GM12878 (cell line): ENCODE measurements around the gene PCDHB12. TPM values are rescaled to one million over a fixed set of nuclear protein-coding genes. Genes with fewer than 3 reads are reported as not detected.

Experiments
- ATAC-seq: fragments of 200-7000 bp; cut with Tn5 transposase; 3 replicates; pipeline ENCODE4 v1.9.1; 2020; ENCODE audit warnings: mild to moderate bottlenecking, moderate library complexity
- BruUV-seq: library from RNA; stranded (reverse); fragments of 400-500 nt; replicated peaks from 2 replicates; lab custom pipeline; 2021; lab: Mats Ljungman, UMichigan
- CTCF ChIA-PET: fragments of 300-600 bp; sonication (Branson Sonifier 250); formaldehyde crosslinking; extraction: SDS; loops from one replicate; lab custom pipeline; 2021; ENCODE audit warnings: inconsistent platforms; lab: Yijun Ruan, JAX
- POLR2A ChIA-PET: fragments of 350-600 bp; formaldehyde crosslinking; extraction: SDS; loops from one replicate; lab custom pipeline; 2021; ENCODE audit warnings: inconsistent platforms; lab: Charles Lee
- RAD21 ChIA-PET: fragments of 300-600 bp; sonication (Branson Sonifier 250); formaldehyde crosslinking; loops from one replicate; lab custom pipeline; 2023; ENCODE audit warnings: antibody characterized with exemption; ENCODE audit not compliant: unreplicated experiment; lab: Charles Lee
- SMC1A ChIA-PET: fragments of 300-600 bp; sonication (Branson Sonifier 250); formaldehyde crosslinking; loops from one replicate; lab custom pipeline; 2023; ENCODE audit not compliant: unreplicated experiment, uncharacterized antibody; lab: Charles Lee
- DNase-seq: peaks from one replicate; pipeline ENCODE4 v3.0.0-alpha.2; 2011; ENCODE audit warnings: low read depth, low spot score
- FAIRE-seq: peaks from 3 replicates; lab custom pipeline; 2011; peaks lifted over from hg19 to GRCh38; lab: Jason Lieb, UNC
- H2AFZ ChIP-seq: 2 replicates; pipeline ENCODE4 v1.6.0; 2011; ENCODE audit warnings: low read depth, low read length, control low read depth; ENCODE audit not compliant: control insufficient read depth
- H3K27ac ChIP-seq: 2 replicates; pipeline ENCODE4 v1.5.1; 2011; ENCODE audit warnings: control low read depth; ENCODE audit not compliant: control insufficient read depth, insufficient read depth
- H3K27me3 ChIP-seq, 2 experiments: replicated peaks in 1 of 2; 2 replicates each; pipeline versions ENCODE4 v1.6.0 to v1.6.1; 2011; ENCODE audit warnings: low read length in 1 of 2; ENCODE audit not compliant: control insufficient read depth in 2 of 2, insufficient read depth in 2 of 2
- H3K36me3 ChIP-seq, 2 experiments: 2 replicates each; pipeline ENCODE4 v1.5.1; 2011; ENCODE audit warnings: low read length in 1 of 2; ENCODE audit not compliant: control insufficient read depth in 2 of 2, insufficient read depth in 2 of 2
- H3K4me1 ChIP-seq: 2 replicates; pipeline ENCODE4 v1.6.1; 2011; ENCODE audit warnings: mild to moderate bottlenecking, low read length, moderate library complexity, mixed read lengths; ENCODE audit not compliant: control insufficient read depth, insufficient read depth
- H3K4me2 ChIP-seq: 2 replicates; pipeline ENCODE4 v1.6.0; 2011; ENCODE audit warnings: control low read depth; ENCODE audit not compliant: control insufficient read depth, insufficient read depth
- H3K4me3 ChIP-seq: fragments of 200-600 bp; sonication (generic); 2 replicates; pipeline ENCODE4 v1.5.1; 2016
- H3K79me2 ChIP-seq: 2 replicates; pipeline ENCODE4 v1.6.0; 2011; ENCODE audit warnings: low read length; ENCODE audit not compliant: control insufficient read depth, insufficient read depth
- H3K9ac ChIP-seq: 2 replicates; pipeline ENCODE4 v1.8.0; 2011; ENCODE audit warnings: low read length, control low read depth, mixed read lengths; ENCODE audit not compliant: control insufficient read depth, insufficient read depth
- H3K9me3 ChIP-seq: replicated peaks from 3 replicates; pipeline ENCODE4 v1.5.1; 2011; ENCODE audit warnings: mild to moderate bottlenecking, low read length; ENCODE audit not compliant: control insufficient read depth, insufficient read depth
- H4K20me1 ChIP-seq: 2 replicates; pipeline ENCODE4 v1.6.0; 2011; ENCODE audit not compliant: control insufficient read depth, insufficient read depth
- CHD4 ChIP-seq: fragments of 200-600 bp; sonication (generic); IDR thresholded peaks from 2 replicates; pipeline ENCODE4 v1.6.1; 2016; ENCODE audit warnings: mild to moderate bottlenecking
- CREM ChIP-seq: IDR thresholded peaks from 2 replicates; pipeline ENCODE4 v1.6.1; 2014; ENCODE audit warnings: antibody characterized with exemption, low read depth
- FOS ChIP-seq: IDR thresholded peaks from 3 replicates; pipeline ENCODE4 v1.6.1; 2011; ENCODE audit warnings: borderline replicate concordance; ENCODE audit not compliant: insufficient read length; ENCODE audit errors: extremely low read depth
- FOXK2 ChIP-seq: fragments of 450-650 bp; IDR thresholded peaks from 2 replicates; pipeline ENCODE4 v1.6.1; 2017; ENCODE audit warnings: mild to moderate bottlenecking, moderate library complexity
- HDAC6 ChIP-seq: fragments of 200-600 bp; sonication (generic); IDR thresholded peaks from one replicate; pipeline ENCODE4 v1.8.0; 2017; ENCODE audit warnings: antibody characterized with exemption; ENCODE audit not compliant: unreplicated experiment
- NBN ChIP-seq: fragments of 450-650 bp; IDR thresholded peaks from 2 replicates; pipeline ENCODE4 v1.6.1; 2016
- NR2F1 ChIP-seq: fragments of 450-650 bp; conservative IDR thresholded peaks from 2 replicates; pipeline ENCODE4 v1.6.1; 2017; ENCODE audit warnings: mild to moderate bottlenecking
- NRF1 ChIP-seq: conservative IDR thresholded peaks from 2 replicates; pipeline ENCODE4 v1.6.1; 2011; ENCODE audit warnings: mild to moderate bottlenecking, low read depth, low read length, improper control_type of control experiment
- POLR2AphosphoS2 ChIP-seq: IDR thresholded peaks from 2 replicates; pipeline ENCODE4 v1.6.1; 2011; ENCODE audit warnings: low read depth, mild to moderate bottlenecking, low read length, improper control_type of control experiment, moderate library complexity
- RB1 ChIP-seq: fragments of 450-650 bp; formaldehyde crosslinking; IDR thresholded peaks from 2 replicates; pipeline ENCODE4 v1.6.1; 2017; ENCODE audit warnings: mild to moderate bottlenecking, borderline replicate concordance
- RCOR1 ChIP-seq: conservative IDR thresholded peaks from 2 replicates; pipeline ENCODE4 v1.6.1; 2012; ENCODE audit warnings: low read depth, low read length, improper control_type of control experiment
- SP1 ChIP-seq: IDR thresholded peaks from one replicate; pipeline ENCODE4 v1.6.1; 2011; ENCODE audit warnings: low read depth, low read length
- TAF1 ChIP-seq: IDR thresholded peaks from 2 replicates; pipeline ENCODE4 v1.6.1; 2011; ENCODE audit warnings: mild to moderate bottlenecking, low read depth, low read length, borderline replicate concordance
- YBX1 ChIP-seq: fragments of 450-650 bp; IDR thresholded peaks from 2 replicates; pipeline ENCODE4 v1.6.1; 2016; ENCODE audit warnings: antibody characterized with exemption
- in situ Hi-C: fragments of 300-500 bp; cut with MboI; formaldehyde crosslinking; loops from 9 replicates; pipeline ENCODE4 v1.14.3; 2018; ENCODE audit warnings: mixed read lengths
- intact Hi-C: fragments of 100-400 bp; cut with micrococcal nuclease; formaldehyde crosslinking; loops from one replicate; pipeline ENCODE4 v1.14.2; 2022; ENCODE audit not compliant: unreplicated experiment
- polyA plus RNA-seq, 11 experiments: library from polyadenylated mRNA; depleted of rRNA in 4 of 11; unstranded in 6 of 11; stranded (reverse) in 5 of 11; fragments of >200 nt; fragmentation: Nextera tagmentation in 4 of 11; fragmentation: Illumina TruSeq in 1 of 11; extraction: Ambion mirVana in 4 of 11; extraction: Trizol in 1 of 11; gene quantifications; 1 replicate in 1 of 11; 2 replicates in 10 of 11; pipeline versions ENCODE4 v1.2.1 to v1.2.3, GENCODE V29; 2011 to 2016; ENCODE audit warnings: inconsistent platforms in 2 of 11, missing spikeins in 2 of 11, low read depth in 1 of 11
- total RNA-seq, 4 experiments: library from RNA; depleted of rRNA in 3 of 4; stranded (reverse); fragments of >200 nt in 3 of 4; fragmentation: Illumina TruSeq in 1 of 4; extraction: Trizol in 1 of 4; gene quantifications; 2 replicates each; pipeline versions ENCODE4 v1.2.1 to v1.2.3, GENCODE V29; 2013 to 2021

Gene PCDHB12
- total and polyA plus RNA-seq, 10 of the 15 experiments (the other 5 are each of a cell fraction or from before 2014, with no cell fraction given), result 0.04 to 0.08 (median 0.04) TPM; not detected in 7

GRCh38 chr5:141250576-141250975 is 42.1 kb downstream of the PCDHB12 start:
- ChIA-PET POLR2A (no interaction called here), SMC1A (no interaction called here), CTCF (interaction anchor here (1.1 kb wide), 1 partner anchor 69 kb away, joined by 3 read pairs; no protein-coding TSS in a partner anchor), RAD21 (no interaction called here)
- no peak overlapping the region for H2AFZ ChIP-seq
- no TSS peak for BruUV-seq
- H3K36me3 ChIP-seq, result no peaks in the 10 kb centered on the region
- H3K79me2 ChIP-seq, result no peaks in the 10 kb centered on the region
- no peaks in the 10 kb centered on the region for H4K20me1 ChIP-seq
- no peak overlapping the region for H3K4me2 ChIP-seq
- in situ Hi-C loops, result no loop called here
- DNase-seq, result no peak
- no peaks in the 10 kb centered on the region for H3K27me3 ChIP-seq
- intact Hi-C loops, result no loop called here
- no peaks in the 10 kb centered on the region for H3K4me1 ChIP-seq
- TF ChIP-seq FOXK2 (no peak), NRF1 (no peak), HDAC6 (no peak), POLR2AphosphoS2 (no peak), RCOR1 (no peak), SP1 (no peak), CREM (no peak), CHD4 (no peak), TAF1 (no peak), YBX1 (no peak), RB1 (no peak), NR2F1 (no peak), FOS (no peak), NBN (no peak)
- peaks cover 1% of the 10 kb centered on the region; the same call in 1 of the 3 replicates for H3K9me3 ChIP-seq
- H3K9ac ChIP-seq, result no peak overlapping the region
- ATAC-seq, result no peak
- no peak overlapping the region for H3K27ac ChIP-seq
- FAIRE-seq, result no peak
- no peak overlapping the region for H3K4me3 ChIP-seq
